ENCODE measurements around the gene CIAO3.

CIAO3 gene

DNA sequence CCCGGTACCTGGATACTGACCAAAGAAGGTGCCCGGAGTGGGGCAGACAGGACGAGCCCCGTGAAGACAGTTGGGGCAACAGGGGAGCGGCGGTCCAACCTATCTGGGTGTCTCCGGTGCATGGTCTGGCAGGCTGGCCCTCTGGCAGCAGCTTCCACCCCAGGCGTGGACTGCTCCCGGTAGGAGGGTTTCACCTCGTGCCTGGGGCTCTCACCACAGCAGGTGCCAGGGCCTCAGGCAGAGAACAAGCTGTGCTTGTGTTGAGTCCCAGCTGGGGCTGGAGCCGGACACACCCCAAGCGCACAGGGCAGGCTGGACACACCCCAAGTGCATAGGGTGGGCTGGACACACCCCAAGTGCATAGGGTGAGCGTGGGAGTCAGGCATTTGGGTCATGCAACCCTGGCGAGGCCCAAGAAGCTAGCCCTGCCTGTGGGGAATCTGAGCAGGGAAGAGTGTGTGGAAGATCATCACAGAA lies 33.7 kb downstream of the CIAO3 start:
- DNase-seq = no peak
- no CpG with 5 or more reads among the region's 14 CpGs for WGBS (ENCODE audit: extremely low coverage, insufficient coverage, insufficient read length)
- H3K27ac ChIP-seq (ENCODE audit: low read depth, low read length) = no peak overlapping the region
- no peak overlapping the region for H2AFZ ChIP-seq (ENCODE audit: insufficient read depth, low read length, poor library complexity)
- H2AK5ac ChIP-seq (ENCODE audit: low read length) = no peak overlapping the region
- H4K91ac ChIP-seq (ENCODE audit: low read depth, low read length) = no peak overlapping the region
- H3K4me2 ChIP-seq (ENCODE audit: low read length) = no peak overlapping the region
- H3K23ac ChIP-seq (ENCODE audit: low read length) = no peak overlapping the region
- H4K12ac ChIP-seq (ENCODE audit: low read depth, low read length) = no peak overlapping the region
- H3K4me3 ChIP-seq (ENCODE audit: low read depth, low read length) = no peak overlapping the region
- no peak overlapping the region for H4K8ac ChIP-seq (ENCODE audit: low read depth, low read length)
- H3K79me1 ChIP-seq (ENCODE audit: low read length) = no peaks in the 10 kb centered on the region
- peaks cover 7% of the 10 kb centered on the region for H3K9me3 ChIP-seq (ENCODE audit: insufficient read depth, low read depth, low read length)
- H3K27me3 ChIP-seq (ENCODE audit: insufficient read depth, low read length) = peaks cover 34% of the 10 kb centered on the region
- no peak overlapping the region for H3K14ac ChIP-seq (ENCODE audit: low read length)
- peaks cover 0 to 2% of the 10 kb centered on the region in 2 experiments for H3K4me1 ChIP-seq (ENCODE audit: control insufficient read depth in 1 of 2, insufficient read depth in 2 of 2, low read length in 2 of 2)
- H3K9ac ChIP-seq (ENCODE audit: low read length) = no peak overlapping the region
- H2BK120ac ChIP-seq (ENCODE audit: insufficient read depth, low read length, poor library complexity) = no peak overlapping the region
- H3K79me2 ChIP-seq (ENCODE audit: control insufficient read depth, insufficient read depth, low read length, poor library complexity) = no peaks in the 10 kb centered on the region
- no peak overlapping the region for H3K18ac ChIP-seq (ENCODE audit: low read length)
- H3K36me3 ChIP-seq (ENCODE audit: control insufficient read depth in 1 of 2, insufficient read depth in 2 of 2, low read length in 2 of 2) = no peaks in the 10 kb centered on the region
- H3K4ac ChIP-seq (ENCODE audit: low read depth, low read length) = no peak overlapping the region
- no peak overlapping the region for H2BK5ac ChIP-seq (ENCODE audit: low read depth, low read length, poor library complexity)
- no peak overlapping the region for H2BK12ac ChIP-seq (ENCODE audit: low read length)

GRCh38 chr16:706189-707061 lies 34.4 kb downstream of the CIAO3 start:
- Histone ChIP-seq H3K14ac (ENCODE audit: low read length) (no peak overlapping the region), H2BK120ac (ENCODE audit: insufficient read depth, low read length, poor library complexity) (no peak overlapping the region), H4K8ac (ENCODE audit: low read depth, low read length) (no peak overlapping the region), H3K79me1 (ENCODE audit: low read length) (no peaks in the 10 kb centered on the region), H3K27ac (ENCODE audit: low read depth, low read length) (no peak overlapping the region), H3K9ac (ENCODE audit: low read length) (no peak overlapping the region), H4K12ac (ENCODE audit: low read depth, low read length) (no peak overlapping the region), H3K9me3 (ENCODE audit: insufficient read depth, low read depth, low read length) (peaks cover 7% of the 10 kb centered on the region), H3K36me3 (ENCODE audit: control insufficient read depth in 1 of 2, insufficient read depth in 2 of 2, low read length in 2 of 2) (no peaks in the 10 kb centered on the region), H3K4ac (ENCODE audit: low read depth, low read length) (no peak overlapping the region), H2AFZ (ENCODE audit: insufficient read depth, low read length, poor library complexity) (no peak overlapping the region), H2AK5ac (ENCODE audit: low read length) (no peak overlapping the region), H3K4me2 (ENCODE audit: low read length) (no peak overlapping the region), H4K91ac (ENCODE audit: low read depth, low read length) (no peak overlapping the region), H3K23ac (ENCODE audit: low read length) (no peak overlapping the region), H3K4me1 (ENCODE audit: control insufficient read depth in 1 of 2, insufficient read depth in 2 of 2, low read length in 2 of 2) (peaks cover 0 to 2% of the 10 kb centered on the region in 2 experiments), H2BK5ac (ENCODE audit: low read depth, low read length, poor library complexity) (no peak overlapping the region), H3K4me3 (ENCODE audit: low read depth, low read length) (no peak overlapping the region), H3K27me3 (ENCODE audit: insufficient read depth, low read length) (peaks cover 41% of the 10 kb centered on the region), H3K79me2 (ENCODE audit: control insufficient read depth, insufficient read depth, low read length, poor library complexity) (no peaks in the 10 kb centered on the region), H3K18ac (ENCODE audit: low read length) (no peak overlapping the region), H2BK12ac (ENCODE audit: low read length) (no peak overlapping the region)
- no peak for DNase-seq
- WGBS (ENCODE audit: extremely low coverage, insufficient coverage, insufficient read length) = no CpG with 5 or more reads among the region's 49 CpGs

- H3K4me1 ChIP-seq (ENCODE audit: control insufficient read depth in 1 of 2, insufficient read depth in 2 of 2, low read length in 2 of 2) = peaks cover 0 to 2% of the 10 kb centered on the region in 2 experiments
- no peak for DNase-seq
- H3K4me2 ChIP-seq (ENCODE audit: low read length) = peak within 1 kb of the TSS; percentile 32
- H2BK12ac ChIP-seq (ENCODE audit: low read length) = no peak within 1 kb of the TSS
- no peak within 1 kb of the TSS for H3K9ac ChIP-seq (ENCODE audit: low read length)
- H3K27me3 ChIP-seq (ENCODE audit: insufficient read depth, low read length) = peaks cover 48% of the 10 kb centered on the region
- H3K18ac ChIP-seq (ENCODE audit: low read length) = no peak within 1 kb of the TSS
- no peak within 1 kb of the TSS for H4K8ac ChIP-seq (ENCODE audit: low read depth, low read length)
- H3K14ac ChIP-seq (ENCODE audit: low read length) = no peak within 1 kb of the TSS
- H3K79me1 ChIP-seq (ENCODE audit: low read length) = no peaks in the 10 kb centered on the region
- H3K27ac ChIP-seq (ENCODE audit: low read depth, low read length) = no peak within 1 kb of the TSS
- no peak within 1 kb of the TSS for H3K23ac ChIP-seq (ENCODE audit: low read length)
- no peak within 1 kb of the TSS for H3K4ac ChIP-seq (ENCODE audit: low read depth, low read length)
- WGBS (ENCODE audit: extremely low coverage, insufficient coverage, insufficient read length) = no CpG with 5 or more reads among the region's 115 CpGs
- H2AK5ac ChIP-seq (ENCODE audit: low read length) = no peak within 1 kb of the TSS
- H4K91ac ChIP-seq (ENCODE audit: low read depth, low read length) = no peak within 1 kb of the TSS
- H2AFZ ChIP-seq (ENCODE audit: insufficient read depth, low read length, poor library complexity) = no peak within 1 kb of the TSS
- H2BK5ac ChIP-seq (ENCODE audit: low read depth, low read length, poor library complexity) = no peak within 1 kb of the TSS
- H3K36me3 ChIP-seq (ENCODE audit: control insufficient read depth in 1 of 2, insufficient read depth in 2 of 2, low read length in 2 of 2) = no peaks in the 10 kb centered on the region
- H3K9me3 ChIP-seq (ENCODE audit: insufficient read depth, low read depth, low read length) = peaks cover 7% of the 10 kb centered on the region
- no peak within 1 kb of the TSS for H3K4me3 ChIP-seq (ENCODE audit: low read depth, low read length)
- no peak within 1 kb of the TSS for H4K12ac ChIP-seq (ENCODE audit: low read depth, low read length)
- H2BK120ac ChIP-seq (ENCODE audit: insufficient read depth, low read length, poor library complexity) = no peak within 1 kb of the TSS
- no peaks in the 10 kb centered on the region for H3K79me2 ChIP-seq (ENCODE audit: control insufficient read depth, insufficient read depth, low read length, poor library complexity)
Measured at GRCh38 chr16:705431-706188, 35.2 kb downstream of the CIAO3 start, which contains the start of gene FBXL16. TSS of gene FBXL16 (minus strand) at chr16:705801. CDS start at chr16:697405, 8,396 bp downstream.

DNA sequence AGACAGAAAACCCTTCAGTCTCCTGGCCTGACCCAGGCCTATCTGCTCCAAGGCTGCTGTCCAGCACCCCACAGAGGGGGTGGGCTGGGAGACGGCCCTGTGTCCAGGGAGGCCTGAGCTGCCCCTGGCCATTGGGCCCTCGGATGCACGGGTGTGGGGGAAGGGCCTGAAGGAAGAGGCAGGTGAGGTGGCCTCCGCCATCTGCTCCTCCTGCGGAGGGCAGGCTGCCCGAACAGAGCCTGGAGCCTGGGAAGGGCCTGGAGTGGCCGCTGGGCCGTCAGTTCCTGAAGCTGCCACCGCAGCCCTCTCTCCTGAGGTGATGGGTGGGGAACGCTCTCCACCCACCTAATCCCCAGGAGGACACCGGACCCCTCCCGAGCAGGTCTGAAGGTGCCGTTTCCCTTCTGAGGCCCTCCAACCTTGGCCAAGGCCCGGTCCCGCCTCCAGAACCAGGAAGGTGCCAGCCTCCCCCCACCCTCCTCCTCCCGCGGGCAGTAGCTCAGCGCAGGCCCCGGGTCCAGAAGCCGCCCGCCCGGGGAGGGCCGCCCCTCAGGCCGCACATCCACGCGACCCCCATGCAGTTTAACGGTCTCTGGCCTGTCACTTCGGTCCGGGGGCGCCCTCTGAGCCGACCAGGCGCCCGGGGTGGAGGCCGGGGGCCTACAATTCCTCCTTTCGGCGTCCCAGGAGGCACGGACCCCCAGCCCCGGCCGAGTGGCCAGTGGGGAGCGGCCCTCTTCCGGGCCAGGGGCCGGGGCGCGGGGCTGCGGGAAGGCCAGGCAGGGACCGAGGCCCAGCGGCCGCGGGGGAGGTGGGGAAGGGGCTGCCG lies 36.0 kb downstream of the CIAO3 start:
- no CpG with 5 or more reads among the region's 50 CpGs for WGBS (ENCODE audit: extremely low coverage, insufficient coverage, insufficient read length)
- Histone ChIP-seq H3K9me3 (ENCODE audit: insufficient read depth, low read depth, low read length) (peaks cover 7% of the 10 kb centered on the region), H3K23ac (ENCODE audit: low read length) (no peak overlapping the region), H4K12ac (ENCODE audit: low read depth, low read length) (no peak overlapping the region), H2BK5ac (ENCODE audit: low read depth, low read length, poor library complexity) (no peak overlapping the region), H3K79me1 (ENCODE audit: low read length) (no peaks in the 10 kb centered on the region), H2AK5ac (ENCODE audit: low read length) (no peak overlapping the region), H3K4me3 (ENCODE audit: low read depth, low read length) (no peak overlapping the region), H4K8ac (ENCODE audit: low read depth, low read length) (no peak overlapping the region), H3K4me2 (ENCODE audit: low read length) (no peak overlapping the region), H2AFZ (ENCODE audit: insufficient read depth, low read length, poor library complexity) (no peak overlapping the region), H3K27me3 (ENCODE audit: insufficient read depth, low read length) (peaks cover 53% of the 10 kb centered on the region), H3K4me1 (ENCODE audit: control insufficient read depth in 1 of 2, insufficient read depth in 2 of 2, low read length in 2 of 2) (peaks cover 0 to 2% of the 10 kb centered on the region in 2 experiments), H3K36me3 (ENCODE audit: control insufficient read depth in 1 of 2, insufficient read depth in 2 of 2, low read length in 2 of 2) (no peaks in the 10 kb centered on the region), H3K9ac (ENCODE audit: low read length) (no peak overlapping the region), H3K18ac (ENCODE audit: low read length) (no peak overlapping the region), H3K14ac (ENCODE audit: low read length) (no peak overlapping the region), H3K79me2 (ENCODE audit: control insufficient read depth, insufficient read depth, low read length, poor library complexity) (no peaks in the 10 kb centered on the region), H3K27ac (ENCODE audit: low read depth, low read length) (no peak overlapping the region), H3K4ac (ENCODE audit: low read depth, low read length) (no peak overlapping the region), H4K91ac (ENCODE audit: low read depth, low read length) (no peak overlapping the region), H2BK12ac (ENCODE audit: low read length) (no peak overlapping the region), H2BK120ac (ENCODE audit: insufficient read depth, low read length, poor library complexity) (no peak overlapping the region)
- no peak for DNase-seq

Measured in trophoblast cell (in vitro differentiated cells and primary cell).